CD4-positive, alpha-beta memory T cell (primary cell): ENCODE data around the gene NTNG2. TPM values are rescaled to one million over a fixed set of nuclear protein-coding genes. Genes with fewer than 3 reads are reported as not detected.

Source experiments
- CTCF ChIA-PET: fragments of 350-600 bp; sonication (Branson Sonifier 250); formaldehyde crosslinking; loops from one replicate; lab custom pipeline; 2021; ENCODE audit warnings: inconsistent platforms; ENCODE audit not compliant: partially characterized antibody; lab: Charles Lee
- POLR2A ChIA-PET: fragments of 350-600 bp; sonication (Branson Sonifier 250); formaldehyde crosslinking; loops from one replicate; lab custom pipeline; 2021; ENCODE audit not compliant: partially characterized antibody; lab: Charles Lee
- DNase-seq, 5 donors: peaks; one replicate each; pipeline versions ENCODE4 v3.0.0 to v3.0.0-alpha.2; 2020 to 2022; ENCODE audit warnings: mixed read lengths in 1 of 5
- H3K27ac ChIP-seq: one replicate; pipeline ENCODE4 v1.7.0; 2013; ENCODE audit warnings: low read depth, low read length
- H3K27me3 ChIP-seq: 2 replicates; pipeline ENCODE4 v1.7.0; 2013; ENCODE audit warnings: mild to moderate bottlenecking, low read length, moderate library complexity; ENCODE audit not compliant: insufficient read depth
- H3K36me3 ChIP-seq: 2 replicates; pipeline ENCODE4 v1.7.0; 2013; ENCODE audit warnings: mild to moderate bottlenecking, low read length, moderate library complexity; ENCODE audit not compliant: insufficient read depth
- H3K4me1 ChIP-seq: 2 replicates; pipeline ENCODE4 v1.7.0; 2013; ENCODE audit warnings: mild to moderate bottlenecking, low read length, moderate library complexity; ENCODE audit not compliant: insufficient read depth
- H3K4me3 ChIP-seq, 2 donors: one replicate each; pipeline ENCODE4 v1.7.0; 2013; ENCODE audit warnings: low read length in 2 of 2, mild to moderate bottlenecking in 1 of 2
- H3K9me3 ChIP-seq, 2 donors: one replicate each; pipeline ENCODE4 v1.7.0; 2013; ENCODE audit warnings: low read length in 2 of 2, control low read depth in 1 of 2; ENCODE audit not compliant: control insufficient read depth in 1 of 2
- H3K27ac Mint-ChIP-seq, 7 donors: one replicate each; pipeline ENCODE4 v1.8.0; 2020 to 2021; ENCODE audit warnings: mixed read lengths in 7 of 7, mild to moderate bottlenecking in 6 of 7, inconsistent platforms in 3 of 7, moderate library complexity in 3 of 7
- H3K27me3 Mint-ChIP-seq, 2 donors: one replicate each; pipeline ENCODE4 v1.8.0; 2020 to 2021; ENCODE audit warnings: mixed read lengths in 2 of 2
- H3K36me3 Mint-ChIP-seq, 2 donors: one replicate each; pipeline ENCODE4 v1.8.0; 2020 to 2021; ENCODE audit warnings: mixed read lengths in 2 of 2, inconsistent platforms in 1 of 2, mild to moderate bottlenecking in 1 of 2
- H3K4me1 Mint-ChIP-seq, 4 donors: one replicate each; pipeline ENCODE4 v1.8.0; 2020 to 2021; ENCODE audit warnings: mixed read lengths in 4 of 4, mild to moderate bottlenecking in 1 of 4
- H3K4me3 Mint-ChIP-seq, 8 donors: one replicate each; pipeline ENCODE4 v1.8.0; 2020 to 2021; ENCODE audit warnings: mixed read lengths in 8 of 8, mild to moderate bottlenecking in 7 of 8, moderate library complexity in 6 of 8, inconsistent platforms in 3 of 8
- H3K9me3 Mint-ChIP-seq, 8 donors: one replicate each; pipeline ENCODE4 v1.8.0; 2020 to 2021; ENCODE audit warnings: mixed read lengths in 8 of 8, mild to moderate bottlenecking in 5 of 8, inconsistent platforms in 3 of 8, moderate library complexity in 1 of 8
- intact Hi-C: fragments of 100-400 bp; cut with micrococcal nuclease; formaldehyde crosslinking; loops from one replicate; pipeline ENCODE4 v1.15.1; 2023
- polyA plus RNA-seq, 2 donors: library from polyadenylated mRNA; unstranded; fragments of 300-500 nt; fragmentation: Illumina TruSeq; gene quantifications; one replicate each; pipeline ENCODE4 v1.2.3, GENCODE V29; 2021
- total RNA-seq, 2 experiments: library from RNA; stranded (reverse); gene quantifications; one replicate each; pipeline ENCODE4 v1.2.3, GENCODE V29; 2021

NTNG2 gene
- total and polyA plus RNA-seq, 4 experiments from 2014 or later: 1.0 to 8.8 (median 3.6) TPM

- intact Hi-C loops: no loop called here
- Histone ChIP-seq H3K27ac (no peak overlapping the region), H3K4me1 (peaks cover under 1% of the 10 kb centered on the region), H3K9me3 (no peaks in the 10 kb centered on the region), H3K36me3 (no peaks in the 10 kb centered on the region), H3K4me3 (no peak overlapping the region), H3K27me3 (no peaks in the 10 kb centered on the region)
- Mint-ChIP-seq H3K9me3 (no peaks in the 10 kb centered on the region), H3K27me3 (peaks cover 0 to 7% of the 10 kb centered on the region in 2 donors), H3K4me3 (no peak overlapping the region), H3K36me3 (no peaks in the 10 kb centered on the region), H3K27ac (no peak overlapping the region), H3K4me1 (peaks cover 0 to under 1% (median 0%) of the 10 kb centered on the region in 4 donors)
- CTCF ChIA-PET: no interaction called here
- POLR2A ChIA-PET: no interaction called here
- DNase-seq: no peak
Measured at GRCh38 chr9:132231019-132231701, 69.3 kb downstream of the NTNG2 start.

- intact Hi-C loops: no loop called here
- no peak for DNase-seq
- Mint-ChIP-seq H3K27ac (no peak overlapping the region), H3K27me3 (peaks cover 0 to 4% of the 10 kb centered on the region in 2 donors), H3K4me3 (no peak overlapping the region), H3K9me3 (no peaks in the 10 kb centered on the region), H3K36me3 (no peaks in the 10 kb centered on the region), H3K4me1 (peaks cover 2 to 7% (median 5%) of the 10 kb centered on the region in 4 donors)
- Histone ChIP-seq H3K4me3 (no peak overlapping the region), H3K27me3 (no peaks in the 10 kb centered on the region), H3K9me3 (no peaks in the 10 kb centered on the region), H3K27ac (no peak overlapping the region), H3K36me3 (no peaks in the 10 kb centered on the region), H3K4me1 (peaks cover 6% of the 10 kb centered on the region)
- POLR2A ChIA-PET: no interaction called here
- CTCF ChIA-PET: interaction anchor here (1.6 to 9.9 kb wide), 2 partner anchors 61 to 472 kb away, joined by 10 to 124 read pairs; no protein-coding TSS in a partner anchor
Measured at GRCh38 chr9:132232522-132232921, 70.7 kb downstream of the NTNG2 start.

GRCh38 chr9:132233138-132233537 is 71.3 kb downstream of the NTNG2 start:
- H3K9me3 Mint-ChIP-seq: no peaks in the 10 kb centered on the region
- no peaks in the 10 kb centered on the region for H3K36me3 ChIP-seq
- peaks cover 2 to 7% (median 5%) of the 10 kb centered on the region in 4 donors for H3K4me1 Mint-ChIP-seq
- no peak for DNase-seq
- POLR2A ChIA-PET: no interaction called here
- CTCF ChIA-PET: interaction anchor here (1.6 to 9.9 kb wide), 2 partner anchors 61 to 473 kb away, joined by 10 to 124 read pairs; no protein-coding TSS in a partner anchor
- H3K4me3 Mint-ChIP-seq: no peak overlapping the region
- H3K9me3 ChIP-seq: no peaks in the 10 kb centered on the region
- peaks cover 6% of the 10 kb centered on the region for H3K4me1 ChIP-seq
- intact Hi-C loops: no loop called here
- H3K4me3 ChIP-seq: no peak overlapping the region
- no peaks in the 10 kb centered on the region for H3K27me3 ChIP-seq
- peaks cover 0 to 4% of the 10 kb centered on the region in 2 donors for H3K27me3 Mint-ChIP-seq
- H3K36me3 Mint-ChIP-seq: no peaks in the 10 kb centered on the region
- no peak overlapping the region for H3K27ac ChIP-seq
- peak overlapping the region in 1 of 7 donors; percentile 29 for H3K27ac Mint-ChIP-seq

GRCh38 chr9:132234535-132234934 is 72.7 kb downstream of the NTNG2 start:
- ChIA-PET POLR2A (no interaction called here), CTCF (interaction anchor here (0.8 to 9.9 kb wide), 5 partner anchors 19 to 474 kb away, joined by 3 to 124 read pairs (median 69); no protein-coding TSS in a partner anchor)
- DNase-seq: no peak
- no peaks in the 10 kb centered on the region for H3K9me3 Mint-ChIP-seq
- Histone ChIP-seq H3K4me3 (no peak overlapping the region), H3K9me3 (no peaks in the 10 kb centered on the region), H3K4me1 (peaks cover 6% of the 10 kb centered on the region), H3K27ac (no peak overlapping the region), H3K27me3 (no peaks in the 10 kb centered on the region), H3K36me3 (no peaks in the 10 kb centered on the region)
- no peak overlapping the region for H3K4me3 Mint-ChIP-seq
- H3K4me1 Mint-ChIP-seq: peaks cover 2 to 8% (median 6%) of the 10 kb centered on the region in 4 donors
- no peaks in the 10 kb centered on the region for H3K36me3 Mint-ChIP-seq
- intact Hi-C loops: no loop called here
- H3K27me3 Mint-ChIP-seq: no peaks in the 10 kb centered on the region
- no peak overlapping the region for H3K27ac Mint-ChIP-seq

GRCh38 chr9:132235125-132235524 is 73.3 kb downstream of the NTNG2 start:
- no peaks in the 10 kb centered on the region for H3K36me3 Mint-ChIP-seq
- no peak overlapping the region for H3K4me3 Mint-ChIP-seq
- no peak overlapping the region for H3K27ac Mint-ChIP-seq
- intact Hi-C loops: no loop called here
- Histone ChIP-seq H3K4me3 (no peak overlapping the region), H3K36me3 (no peaks in the 10 kb centered on the region), H3K27me3 (no peaks in the 10 kb centered on the region), H3K27ac (no peak overlapping the region), H3K4me1 (peaks cover 8% of the 10 kb centered on the region), H3K9me3 (no peaks in the 10 kb centered on the region)
- CTCF ChIA-PET: interaction anchor here (1.0 to 9.9 kb wide), 7 partner anchors 19 to 475 kb away, joined by 3 to 124 read pairs (median 3); partner anchors contain the start of gene NTNG2
- POLR2A ChIA-PET: no interaction called here
- no peaks in the 10 kb centered on the region for H3K9me3 Mint-ChIP-seq
- peaks cover 2 to 13% (median 6%) of the 10 kb centered on the region in 4 donors for H3K4me1 Mint-ChIP-seq
- DNase-seq: no peak
- no peaks in the 10 kb centered on the region for H3K27me3 Mint-ChIP-seq

GRCh38 chr9:132235894-132236661 is 74.2 kb downstream of the NTNG2 start:
- Histone ChIP-seq H3K27me3 (no peaks in the 10 kb centered on the region), H3K27ac (no peak overlapping the region), H3K9me3 (no peaks in the 10 kb centered on the region), H3K4me3 (no peak overlapping the region), H3K4me1 (peaks cover 14% of the 10 kb centered on the region), H3K36me3 (no peaks in the 10 kb centered on the region)
- peak overlapping the region in 3 of 7 donors; percentile 60 to 84 (median 65) for H3K27ac Mint-ChIP-seq
- CTCF ChIA-PET: interaction anchor here (0.6 to 9.9 kb wide), 24 partner anchors 13 to 1083 kb away, joined by 3 to 124 read pairs (median 3); partner anchors contain the start of genes DDX31, GTF3C4, MED27 and NTNG2
- peaks cover 2 to 22% (median 8%) of the 10 kb centered on the region in 4 donors for H3K4me1 Mint-ChIP-seq
- DNase-seq: peak; percentile 70 to 75 (median 72)
- intact Hi-C loops: loop anchor here (1.0 kb wide), 2 partner anchors 67 to 474 kb away; no protein-coding TSS in a partner anchor
- peak overlapping the region in 2 of 8 donors; percentile 8 to 57 for H3K4me3 Mint-ChIP-seq
- no peaks in the 10 kb centered on the region for H3K27me3 Mint-ChIP-seq
- H3K9me3 Mint-ChIP-seq: no peaks in the 10 kb centered on the region
- POLR2A ChIA-PET: interaction anchor here (0.6 to 1.0 kb wide), 2 partner anchors 66 to 1125 kb away, joined by 3 to 4 read pairs; no protein-coding TSS in a partner anchor
- no peaks in the 10 kb centered on the region for H3K36me3 Mint-ChIP-seq
